Ovary (tissue), 9 donors: Measurements from ENCODE around the gene STK38L. TPM values are rescaled to one million over a fixed set of nuclear protein-coding genes. Genes with fewer than 3 reads are reported as not detected.

Source experiments
- DNase-seq, 5 donors: peaks; one replicate each; pipeline ENCODE4 v3.0.0-alpha.2; 2019 to 2020
- H3K27ac ChIP-seq, 2 donors: fragments of 200-600 bp; one replicate each; pipeline versions ENCODE4 v1.5.1 to v1.8.0; 2019 to 2022
- H3K27me3 ChIP-seq: fragments of 200-600 bp; one replicate; pipeline ENCODE4 v1.8.0; 2022
- H3K36me3 ChIP-seq: fragments of 200-600 bp; sonication (generic); one replicate; pipeline ENCODE4 v1.5.1; 2019
- H3K4me1 ChIP-seq: one replicate; pipeline ENCODE4 v1.8.1; 2013; ENCODE audit warnings: mild to moderate bottlenecking, moderate library complexity; ENCODE audit not compliant: insufficient read depth
- H3K4me3 ChIP-seq: fragments of 200-600 bp; sonication (generic); one replicate; pipeline ENCODE4 v1.5.1; 2017
- H3K9me3 ChIP-seq, 2 donors: fragments of 200-600 bp in 1 of 2; sonication (generic) in 1 of 2; one replicate each; pipeline versions ENCODE4 v1.5.1 to v1.8.1; 2013 to 2019; ENCODE audit warnings: mild to moderate bottlenecking in 1 of 2, moderate library complexity in 1 of 2
- EP300 ChIP-seq: sonication (generic); formaldehyde crosslinking; IDR thresholded peaks from one replicate; pipeline ENCODE4 v1.6.1; 2017; ENCODE audit warnings: antibody characterized with exemption
- POLR2A ChIP-seq: fragments of 450-650 bp; IDR thresholded peaks from one replicate; pipeline ENCODE4 v1.6.1; 2017; ENCODE audit warnings: antibody characterized with exemption, mild to moderate bottlenecking, moderate library complexity
- WGBS, 3 donors: extraction: QIAGEN DNeasy Blood & Tissue Kit in 1 of 3; methylation state at CpG; one replicate each; pipeline versions ENCODE4 v1.1.5 to v1.1.7; 2013 to 2017; 5-methylcytosine and 5-hydroxymethylcytosine counted together
- intact Hi-C, 4 donors: fragments of 100-400 bp; cut with DNase I; formaldehyde crosslinking; loops; one replicate each; pipeline versions ENCODE4 v1.11.0 to v1.15.1; 2022 to 2023
- polyA plus RNA-seq, 2 donors: library from polyadenylated mRNA; stranded (reverse); fragments of 200-250 nt in 1 of 2; fragments of 350-450 nt in 1 of 2; fragmentation: Illumina TruSeq in 1 of 2; extraction: RNeasy Lipid Tissue Mini Kit (QIAGEN cat#74804) in 1 of 2; gene quantifications; one replicate each; pipeline ENCODE4 v1.2.3, GENCODE V29; 2013 to 2014
- total RNA-seq, 7 donors: library from RNA; depleted of rRNA in 2 of 7; stranded (reverse); fragments of >200 nt in 2 of 7; fragmentation: NEBNext Ultra II Directional in 3 of 7; extraction: Animal tissue kit (Norgen Biotek cat#: 25700) in 3 of 7; gene quantifications; one replicate each; pipeline versions ENCODE4 v1.1.0 to v1.2.4, GENCODE V29; 2016 to 2023
- TF ChIP-seq, protein P1 (sequence below), 3 donors: fragments of 450-650 bp in 2 of 3; fragments of 200-600 bp in 1 of 3; IDR thresholded peaks; one replicate each; pipeline versions ENCODE4 v1.5.1 to v1.8.0; 2016 to 2022; ENCODE audit warnings: antibody characterized with exemption in 3 of 3, mild to moderate bottlenecking in 1 of 3
- donor health status: DM: no; HTN: no; CAD: no; lungs with moderate emphysema.
- donor health status: DM: no; HTN: no; CAD: no.
- donor health status: Bipolar disorder and iron deficiency.
- donor health status: DM: yes; HTN: yes; CAD: no.
- donor health status: DM: no; HTN: no; CAD: no.
- donor health status: DM: yes; HTN: yes; CAD: no.

STK38L gene
- total and polyA plus RNA-seq, 9 donors: 7.4 to 24.7 (median 16.8) TPM

DNA sequence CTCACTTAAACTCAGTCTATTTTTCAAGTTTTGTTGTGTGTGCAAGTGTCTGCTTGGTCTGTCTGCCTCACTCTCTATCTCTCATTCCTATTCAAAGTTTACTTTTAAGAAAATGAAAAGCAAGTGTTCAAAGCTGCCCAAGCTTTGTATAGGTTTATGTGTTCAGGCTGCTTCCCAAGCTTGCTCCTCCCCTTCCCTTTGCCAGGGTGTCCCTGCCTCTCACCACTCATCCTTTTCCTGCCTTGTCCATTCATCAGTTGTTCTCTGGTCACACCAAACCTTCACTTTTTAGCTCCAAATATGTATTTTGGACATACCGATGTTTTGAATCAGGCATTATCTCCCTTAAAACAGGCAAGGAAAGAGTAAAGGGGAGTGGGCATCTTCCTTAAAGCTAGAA is 41.3 kb downstream of the STK38L start:
- no peaks in the 10 kb centered on the region for H3K36me3 ChIP-seq
- peaks cover 1% of the 10 kb centered on the region for H3K4me1 ChIP-seq
- TF ChIP-seq, protein P1, sequence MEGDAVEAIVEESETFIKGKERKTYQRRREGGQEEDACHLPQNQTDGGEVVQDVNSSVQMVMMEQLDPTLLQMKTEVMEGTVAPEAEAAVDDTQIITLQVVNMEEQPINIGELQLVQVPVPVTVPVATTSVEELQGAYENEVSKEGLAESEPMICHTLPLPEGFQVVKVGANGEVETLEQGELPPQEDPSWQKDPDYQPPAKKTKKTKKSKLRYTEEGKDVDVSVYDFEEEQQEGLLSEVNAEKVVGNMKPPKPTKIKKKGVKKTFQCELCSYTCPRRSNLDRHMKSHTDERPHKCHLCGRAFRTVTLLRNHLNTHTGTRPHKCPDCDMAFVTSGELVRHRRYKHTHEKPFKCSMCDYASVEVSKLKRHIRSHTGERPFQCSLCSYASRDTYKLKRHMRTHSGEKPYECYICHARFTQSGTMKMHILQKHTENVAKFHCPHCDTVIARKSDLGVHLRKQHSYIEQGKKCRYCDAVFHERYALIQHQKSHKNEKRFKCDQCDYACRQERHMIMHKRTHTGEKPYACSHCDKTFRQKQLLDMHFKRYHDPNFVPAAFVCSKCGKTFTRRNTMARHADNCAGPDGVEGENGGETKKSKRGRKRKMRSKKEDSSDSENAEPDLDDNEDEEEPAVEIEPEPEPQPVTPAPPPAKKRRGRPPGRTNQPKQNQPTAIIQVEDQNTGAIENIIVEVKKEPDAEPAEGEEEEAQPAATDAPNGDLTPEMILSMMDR (IDR thresholded peaks at IDR 0.05): no peak
- TF ChIP-seq EP300 (no peak), POLR2A (no peak)
- H3K27me3 ChIP-seq: no peaks in the 10 kb centered on the region
- 66 to 71% (median 69%) methylated on average over 1 of the region's 1 CpG for WGBS, 3 donors
- intact Hi-C loops: no loop called here
- no peak overlapping the region for H3K27ac ChIP-seq
- H3K4me3 ChIP-seq: no peak overlapping the region
- DNase-seq: no peak
- no peaks in the 10 kb centered on the region for H3K9me3 ChIP-seq

DNA sequence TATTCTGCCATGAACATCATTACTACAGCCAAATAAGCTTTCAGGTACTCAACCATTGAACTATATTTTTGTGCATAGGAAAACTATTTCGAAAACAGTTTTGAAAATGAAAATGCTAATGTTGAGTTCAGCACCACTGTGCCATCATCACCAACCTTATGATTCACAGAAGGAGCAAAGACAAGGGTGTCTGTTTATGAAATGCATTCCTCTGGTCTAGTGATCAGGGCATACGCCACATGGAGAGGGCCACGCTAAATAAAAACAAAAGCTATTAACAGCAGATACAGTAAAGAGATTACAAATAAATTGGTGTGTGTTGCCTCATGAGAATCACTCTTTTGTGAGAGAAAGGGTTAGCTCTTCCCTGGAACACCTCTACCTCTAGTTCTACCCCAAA is 45.3 kb downstream of the STK38L start:
- 92 to 95% (median 94%) methylated on average over 3 of the region's 3 CpGs for WGBS, 3 donors
- Histone ChIP-seq H3K36me3 (no peaks in the 10 kb centered on the region), H3K27me3 (no peaks in the 10 kb centered on the region), H3K4me1 (peaks cover 10% of the 10 kb centered on the region), H3K27ac (no peak overlapping the region), H3K9me3 (no peaks in the 10 kb centered on the region), H3K4me3 (no peak overlapping the region)
- TF ChIP-seq POLR2A (no peak), EP300 (no peak)
- TF ChIP-seq, protein P1 (IDR thresholded peaks at IDR 0.05): no peak
- DNase-seq: no peak
- intact Hi-C loops: no loop called here

DNA sequence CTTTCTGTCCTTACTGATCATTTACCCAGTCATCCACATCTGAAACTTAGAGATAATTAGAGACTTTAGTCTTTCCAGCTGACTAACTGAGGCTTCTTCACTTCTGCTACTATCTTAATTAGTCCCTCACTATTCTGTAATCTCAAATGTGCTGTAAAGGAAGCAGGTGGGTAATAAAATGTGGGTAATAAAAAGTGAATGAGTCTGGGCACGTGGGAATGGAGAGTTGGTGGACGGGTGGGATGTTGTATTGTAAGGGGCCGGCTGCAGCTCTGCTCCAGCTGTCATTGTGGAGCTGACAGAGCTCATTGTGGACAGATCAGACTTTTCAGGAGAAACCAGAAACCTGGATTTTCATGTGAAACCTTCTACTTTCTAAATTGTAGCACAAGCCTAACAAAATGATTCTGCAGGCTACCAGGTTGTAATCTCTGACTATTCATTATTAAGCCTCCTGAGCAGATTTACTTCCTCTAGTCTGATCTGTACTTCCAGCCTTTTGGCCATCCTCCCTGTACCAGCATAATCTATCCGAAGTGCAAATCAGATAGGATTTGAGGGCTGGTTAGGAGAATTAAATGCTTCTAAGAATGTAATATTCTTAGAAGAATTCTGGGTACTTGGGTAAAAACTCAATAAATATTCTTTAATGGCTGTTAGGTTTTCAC is 46.5 kb downstream of the STK38L start:
- peaks cover 9% of the 10 kb centered on the region for H3K4me1 ChIP-seq
- no peak overlapping the region for H3K27ac ChIP-seq
- H3K4me3 ChIP-seq: no peak overlapping the region
- WGBS, 3 donors: 70 to 79% (median 71%) methylated on average over 4 of the region's 4 CpGs
- H3K27me3 ChIP-seq: no peaks in the 10 kb centered on the region
- TF ChIP-seq, protein P1 (IDR thresholded peaks at IDR 0.05): no peak
- TF ChIP-seq POLR2A: no peak
- TF ChIP-seq EP300: no peak
- no peaks in the 10 kb centered on the region for H3K36me3 ChIP-seq
- no peak for DNase-seq
- H3K9me3 ChIP-seq: no peaks in the 10 kb centered on the region
- intact Hi-C loops: loop anchor here in 1 of 4 donors (10.0 kb wide), 1 partner anchor 106 kb away; no protein-coding TSS in a partner anchor

DNA sequence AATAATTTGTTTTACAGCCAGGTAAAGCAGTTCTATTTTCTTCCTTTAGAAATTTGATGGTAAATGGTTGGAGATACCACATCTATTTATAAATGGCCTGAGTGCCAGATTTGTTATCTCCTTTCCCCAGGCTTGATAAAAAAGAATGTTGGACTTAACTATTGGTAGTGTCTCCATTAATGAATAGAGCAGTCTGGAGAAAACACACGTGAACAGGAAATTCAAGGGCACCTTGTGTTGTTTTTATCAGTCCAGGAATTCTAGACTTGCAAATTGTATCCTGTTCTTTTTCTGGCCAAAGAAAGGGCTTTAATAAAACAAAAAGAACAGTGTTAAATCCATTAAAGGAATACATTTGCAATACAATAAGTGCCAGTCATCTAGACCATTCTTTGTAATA is 47.8 kb downstream of the STK38L start:
- Histone ChIP-seq H3K27me3 (no peaks in the 10 kb centered on the region), H3K9me3 (no peaks in the 10 kb centered on the region), H3K27ac (no peak overlapping the region), H3K4me3 (no peak overlapping the region), H3K4me1 (peaks cover 9% of the 10 kb centered on the region), H3K36me3 (no peaks in the 10 kb centered on the region)
- intact Hi-C loops: loop anchor here in 1 of 4 donors (10.0 kb wide), 1 partner anchor 107 kb away; no protein-coding TSS in a partner anchor
- DNase-seq: no peak
- TF ChIP-seq, protein P1 (IDR thresholded peaks at IDR 0.05): no peak
- TF ChIP-seq POLR2A (no peak), EP300 (no peak)
- 4 to 10% (median 8%) methylated on average over 1 of the region's 1 CpG for WGBS, 3 donors
